ENCODE data around the gene SLC26A8.

Gene SLC26A8, protein sequence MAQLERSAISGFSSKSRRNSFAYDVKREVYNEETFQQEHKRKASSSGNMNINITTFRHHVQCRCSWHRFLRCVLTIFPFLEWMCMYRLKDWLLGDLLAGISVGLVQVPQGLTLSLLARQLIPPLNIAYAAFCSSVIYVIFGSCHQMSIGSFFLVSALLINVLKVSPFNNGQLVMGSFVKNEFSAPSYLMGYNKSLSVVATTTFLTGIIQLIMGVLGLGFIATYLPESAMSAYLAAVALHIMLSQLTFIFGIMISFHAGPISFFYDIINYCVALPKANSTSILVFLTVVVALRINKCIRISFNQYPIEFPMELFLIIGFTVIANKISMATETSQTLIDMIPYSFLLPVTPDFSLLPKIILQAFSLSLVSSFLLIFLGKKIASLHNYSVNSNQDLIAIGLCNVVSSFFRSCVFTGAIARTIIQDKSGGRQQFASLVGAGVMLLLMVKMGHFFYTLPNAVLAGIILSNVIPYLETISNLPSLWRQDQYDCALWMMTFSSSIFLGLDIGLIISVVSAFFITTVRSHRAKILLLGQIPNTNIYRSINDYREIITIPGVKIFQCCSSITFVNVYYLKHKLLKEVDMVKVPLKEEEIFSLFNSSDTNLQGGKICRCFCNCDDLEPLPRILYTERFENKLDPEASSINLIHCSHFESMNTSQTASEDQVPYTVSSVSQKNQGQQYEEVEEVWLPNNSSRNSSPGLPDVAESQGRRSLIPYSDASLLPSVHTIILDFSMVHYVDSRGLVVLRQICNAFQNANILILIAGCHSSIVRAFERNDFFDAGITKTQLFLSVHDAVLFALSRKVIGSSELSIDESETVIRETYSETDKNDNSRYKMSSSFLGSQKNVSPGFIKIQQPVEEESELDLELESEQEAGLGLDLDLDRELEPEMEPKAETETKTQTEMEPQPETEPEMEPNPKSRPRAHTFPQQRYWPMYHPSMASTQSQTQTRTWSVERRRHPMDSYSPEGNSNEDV

DNA sequence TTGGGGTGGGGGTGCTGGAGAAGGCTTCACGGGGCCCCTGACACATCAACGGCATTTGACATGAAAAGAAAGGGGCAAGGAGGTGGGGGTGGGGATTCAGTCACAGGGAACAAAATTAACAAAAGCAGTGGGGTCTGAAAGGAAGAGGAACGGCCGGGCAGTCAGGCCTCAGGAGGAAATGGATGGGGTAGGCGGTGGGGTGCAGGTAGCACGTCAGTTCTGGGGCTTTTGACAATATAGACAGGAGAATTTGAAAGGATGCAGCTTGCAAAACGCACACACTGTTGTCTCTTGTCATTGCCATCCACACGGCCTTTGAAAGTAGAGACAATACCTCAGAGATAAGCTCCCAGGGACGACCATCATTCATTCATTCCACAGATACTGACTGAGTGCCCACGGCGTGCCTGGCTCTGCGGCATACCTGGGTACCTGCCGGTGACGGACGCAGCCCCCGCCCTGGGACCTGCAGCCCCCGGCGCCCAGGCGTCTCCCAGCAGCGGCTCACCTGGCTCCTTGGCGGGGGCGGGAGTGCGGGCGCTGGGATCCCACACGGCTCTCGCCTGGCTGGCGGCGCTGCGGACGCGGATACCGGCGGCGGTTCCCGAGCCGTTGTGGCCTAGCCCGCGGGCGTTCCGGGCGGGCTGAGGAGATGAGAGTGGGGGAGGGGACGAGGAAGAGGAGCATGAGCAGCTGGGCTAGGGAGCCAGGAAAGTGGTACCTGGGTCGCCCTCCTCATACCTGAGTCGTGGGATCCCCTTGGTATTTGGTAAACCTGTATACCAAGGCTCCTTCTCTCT, at the start of gene SLC26A8:
SLC26A8 (minus strand) TSS at position 646 of the 800 bp plus-strand sequence. CDS start 4,934 bp downstream, outside the sequence.
- DNase-seq (ENCODE audit: low spot score): no peak

DNA sequence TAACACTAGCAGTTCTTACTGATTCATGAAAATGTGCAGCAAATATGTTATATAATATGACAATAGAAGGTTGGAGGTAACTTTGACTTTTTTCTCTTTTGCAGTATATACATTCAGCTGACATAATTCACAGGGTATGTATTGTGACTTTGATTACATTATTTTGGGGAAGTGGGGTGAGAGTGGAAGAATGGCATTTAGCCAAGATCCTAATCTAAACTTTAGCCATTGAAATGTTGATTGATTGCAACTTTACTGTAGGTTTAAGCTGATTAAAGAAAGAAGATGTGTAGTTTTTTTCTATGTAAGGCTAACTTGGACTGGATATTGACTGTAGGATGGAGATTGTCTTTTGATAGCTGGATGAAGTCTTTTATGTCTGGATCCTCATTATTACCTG, 49.1 kb upstream of the SLC26A8 start:
- no peak for DNase-seq (ENCODE audit: low spot score)

GRCh38 chr6:36072681-36073080, 48.2 kb upstream of the SLC26A8 start:
- no peak for DNase-seq (ENCODE audit: low spot score)

- no peak for DNase-seq (ENCODE audit: low spot score)
Measured at GRCh38 chr6:36071714-36072113, 47.3 kb upstream of the SLC26A8 start.

GRCh38 chr6:36071281-36071680, 46.8 kb upstream of the SLC26A8 start:
- no peak for DNase-seq (ENCODE audit: low spot score)

- no peak for DNase-seq (ENCODE audit: low spot score)
Measured at GRCh38 chr6:36070252-36070651, 45.8 kb upstream of the SLC26A8 start.

DNA sequence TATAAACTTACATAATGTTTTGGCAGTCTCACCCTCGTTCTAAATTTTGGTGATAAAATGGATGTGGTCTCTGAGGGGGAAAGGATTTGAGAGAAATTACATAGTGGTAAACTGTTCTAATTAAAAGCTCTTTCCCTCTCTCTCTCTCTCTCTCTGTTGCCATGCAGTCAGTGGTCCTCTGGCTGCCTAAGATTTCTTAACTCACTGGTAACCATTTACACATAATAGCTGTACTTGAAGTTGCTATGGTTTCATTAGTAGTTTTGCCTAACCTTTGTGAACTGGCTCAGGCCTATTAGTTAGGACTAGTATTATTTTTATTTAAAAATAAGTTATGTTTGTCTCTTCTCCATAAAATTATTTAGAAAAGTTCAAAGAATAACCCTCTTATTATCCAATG, 45.1 kb upstream of the SLC26A8 start:
- DNase-seq (ENCODE audit: low spot score): no peak

DNA sequence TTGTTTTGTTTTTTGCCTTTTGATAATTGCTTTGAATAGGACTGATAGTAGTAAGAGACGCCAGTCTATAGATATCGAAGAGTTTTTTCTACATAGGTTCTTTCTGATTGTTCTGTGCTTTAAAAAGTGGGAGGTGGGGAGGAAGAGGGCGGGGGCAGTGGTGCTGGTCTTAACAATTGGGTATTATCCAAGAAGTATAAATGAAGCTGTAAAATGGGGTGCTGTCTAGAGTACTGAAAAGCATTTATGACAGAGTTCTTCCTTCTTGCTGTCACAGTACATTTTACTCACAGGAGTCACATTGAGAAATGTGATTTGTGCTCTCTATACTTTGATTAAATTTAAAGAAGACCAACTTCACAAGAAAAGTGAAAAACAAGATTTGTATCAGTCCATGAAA, 44.1 kb upstream of the SLC26A8 start:
- no peak for DNase-seq (ENCODE audit: low spot score)

DNA sequence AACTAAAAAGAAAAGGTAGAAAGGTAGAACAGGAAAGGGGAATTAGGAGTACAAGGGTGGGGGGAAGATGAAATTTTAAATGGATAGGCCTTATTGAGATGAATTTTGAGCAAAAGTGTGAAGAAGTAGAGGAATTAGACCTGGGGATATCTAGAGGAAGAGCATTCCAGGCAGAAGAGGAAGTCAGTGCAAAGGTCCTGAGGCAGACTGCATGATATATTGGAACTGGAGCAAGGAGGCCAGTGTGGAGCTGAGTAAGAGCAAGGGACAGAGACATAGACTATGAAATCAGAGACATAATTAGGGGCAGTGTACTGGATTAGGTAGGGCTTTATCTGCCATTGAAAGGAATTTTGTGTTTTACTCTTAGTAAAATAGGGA, 43.6 kb upstream of the SLC26A8 start:
- no peak for DNase-seq (ENCODE audit: low spot score)

DNA sequence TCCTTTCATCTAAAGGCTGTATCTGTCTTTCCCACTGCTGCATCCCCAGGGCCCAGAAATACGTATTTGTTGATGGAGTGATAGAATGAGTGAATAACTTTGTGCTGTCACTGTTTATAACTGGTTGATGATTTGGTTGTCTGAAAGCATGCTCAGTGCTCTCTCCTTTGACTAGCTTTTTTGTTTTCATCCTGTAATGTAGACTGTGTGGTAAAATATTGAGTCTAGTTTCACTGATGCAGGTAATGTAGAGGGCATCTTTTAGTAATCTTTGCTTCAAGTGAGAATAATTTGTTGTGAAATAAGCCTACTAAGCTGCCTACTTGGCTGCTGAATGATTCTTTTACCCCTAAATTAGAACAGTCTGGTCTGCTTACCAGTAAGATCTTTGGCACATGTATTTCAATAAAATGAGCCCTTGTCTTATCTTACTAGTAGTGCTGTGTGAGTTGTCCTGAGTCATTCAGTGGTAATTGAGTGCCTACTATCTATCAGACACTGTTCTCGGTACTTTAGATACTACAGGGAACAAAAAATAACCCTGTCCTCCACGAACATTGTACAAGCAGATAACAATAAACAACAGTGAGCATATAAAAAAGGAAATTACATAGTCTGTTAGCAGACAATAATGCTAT, 43.1 kb upstream of the SLC26A8 start:
- peak; percentile 3 for DNase-seq (ENCODE audit: low spot score)

- no peak for DNase-seq (ENCODE audit: low spot score)
Measured at GRCh38 chr6:36066817-36067216, 42.4 kb upstream of the SLC26A8 start.

- DNase-seq (ENCODE audit: low spot score): no peak
Measured at GRCh38 chr6:36065916-36066315, 41.5 kb upstream of the SLC26A8 start.

- DNase-seq (ENCODE audit: low spot score): no peak
Measured at GRCh38 chr6:36064770-36065396, 40.4 kb upstream of the SLC26A8 start.

DNA sequence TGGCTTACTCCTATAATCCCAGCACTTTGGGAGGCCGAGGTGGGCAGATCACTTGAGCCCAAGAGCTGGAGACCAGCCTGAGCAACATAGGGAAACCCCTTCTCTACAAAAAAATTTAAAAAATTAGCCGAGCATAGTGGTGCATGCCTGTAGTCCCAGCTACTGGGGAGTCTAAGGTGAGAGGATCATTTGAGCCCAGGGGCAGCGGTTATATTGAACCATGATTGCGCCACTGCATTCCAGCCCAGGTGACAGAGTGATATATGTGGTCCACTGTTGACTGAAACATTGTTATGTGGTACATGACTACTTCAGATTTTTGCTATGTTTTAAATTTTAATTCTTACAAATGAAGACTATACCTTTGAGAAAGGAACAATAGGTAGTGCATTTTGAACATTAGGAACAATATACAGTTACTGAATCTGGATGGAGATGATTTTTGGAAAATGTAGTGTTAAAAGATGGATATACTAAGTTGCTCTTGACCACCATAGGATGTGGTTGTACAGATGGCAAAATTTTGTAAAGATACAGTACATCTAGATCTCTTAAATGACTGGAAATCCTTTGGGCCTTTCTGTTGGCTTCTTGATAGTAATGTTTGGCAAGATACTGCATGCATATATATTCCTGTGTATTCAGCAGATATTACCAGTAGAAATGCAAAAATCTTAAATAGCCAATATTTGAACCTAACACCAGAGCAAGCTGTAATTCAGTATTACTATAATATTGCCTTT, 39.0 kb upstream of the SLC26A8 start:
- DNase-seq (ENCODE audit: low spot score): no peak

- no peak for DNase-seq (ENCODE audit: low spot score)
Measured at GRCh38 chr6:36062247-36062646, 37.8 kb upstream of the SLC26A8 start.

DNA sequence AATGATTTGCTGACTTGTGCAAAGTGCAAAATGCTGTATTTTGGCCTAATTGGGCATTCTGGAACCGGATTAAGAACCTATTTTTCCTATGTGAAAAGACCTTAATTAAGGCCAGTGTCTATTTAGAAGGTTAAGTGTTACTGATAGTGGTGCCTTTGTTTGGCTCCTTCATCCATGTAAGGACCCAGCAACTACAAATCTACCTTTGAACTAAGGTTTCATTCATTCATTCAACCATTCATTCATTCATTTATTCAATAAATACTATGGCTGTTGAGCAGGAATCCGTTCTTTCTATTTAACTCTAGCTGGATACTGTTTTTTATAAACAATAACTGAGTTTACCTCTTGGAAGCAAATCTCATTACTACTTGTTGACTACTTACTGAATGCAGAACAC, 36.8 kb upstream of the SLC26A8 start:
- DNase-seq (ENCODE audit: low spot score): no peak

GRCh38 chr6:36056178-36056577, 31.7 kb upstream of the SLC26A8 start:
- DNase-seq (ENCODE audit: low spot score): no peak

GRCh38 chr6:36054956-36055355, 30.5 kb upstream of the SLC26A8 start:
- DNase-seq (ENCODE audit: low spot score): no peak

DNA sequence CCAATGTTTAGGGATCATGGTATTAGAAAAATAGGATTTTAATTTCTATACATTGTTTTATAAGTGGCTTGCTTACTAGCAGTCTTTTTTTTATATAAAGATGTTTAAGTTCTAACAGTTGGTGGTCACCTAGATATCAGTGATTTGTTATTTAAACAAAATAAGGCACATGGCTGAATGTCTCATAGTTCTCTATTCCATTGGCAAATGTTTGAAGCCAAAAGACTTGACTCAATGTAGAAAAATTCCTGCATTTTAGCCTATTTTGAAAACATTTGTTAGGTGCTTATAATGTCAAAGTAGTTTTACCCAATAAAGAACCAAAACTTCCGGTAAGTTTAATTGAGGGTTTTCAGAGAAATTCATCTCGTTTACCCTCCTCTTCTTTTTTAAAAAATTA, 30.0 kb upstream of the SLC26A8 start:
- DNase-seq (ENCODE audit: low spot score): no peak

DNA sequence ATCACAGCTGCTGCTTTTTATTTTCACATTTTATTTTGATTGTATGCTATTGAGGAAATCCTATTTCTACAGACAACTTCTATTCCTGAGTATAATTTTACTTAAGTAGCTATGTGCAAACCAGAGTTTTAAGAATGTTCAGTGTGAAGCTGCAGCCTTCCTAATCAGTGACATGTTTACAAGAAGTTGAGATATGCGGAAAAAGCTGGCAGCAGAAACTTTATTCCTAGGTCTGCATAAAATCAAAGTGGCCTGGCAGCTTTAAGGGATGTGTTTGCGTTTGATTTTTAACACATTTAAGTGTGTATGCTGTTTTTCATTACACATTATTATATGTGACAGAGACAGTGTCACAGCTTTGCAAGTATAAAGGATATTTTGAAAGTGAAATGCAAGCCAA, 29.4 kb upstream of the SLC26A8 start:
- no peak for DNase-seq (ENCODE audit: low spot score)
